T-helper 17 cell (primary cell): ENCODE results near the gene KCNJ1. TPM values are rescaled to one million over a fixed set of nuclear protein-coding genes. Genes with fewer than 3 reads are reported as not detected.

Experiments
- ATAC-seq: fragments of 150-1000 bp; cut with Tn5 transposase; 2 replicates; pipeline ENCODE4 v1.10.0; 2021; ENCODE audit warnings: mild to moderate bottlenecking, moderate library complexity
- DNase-seq, 3 donors: peaks; one replicate each; pipeline versions ENCODE4 v3.0.0 to v3.0.0-alpha.2; 2020 to 2021
- H3K9me3 ChIP-seq: one replicate; pipeline ENCODE4 v1.7.0; 2013; ENCODE audit warnings: low read length, mild to moderate bottlenecking; ENCODE audit not compliant: control insufficient read depth, poor library complexity, severe bottlenecking
- H3K27ac Mint-ChIP-seq: one replicate; pipeline ENCODE4 v1.8.0; 2022; ENCODE audit warnings: mild to moderate bottlenecking, moderate library complexity, mixed read lengths
- H3K27me3 Mint-ChIP-seq: one replicate; pipeline ENCODE4 v1.8.0; 2022; ENCODE audit warnings: mixed read lengths
- H3K36me3 Mint-ChIP-seq: one replicate; pipeline ENCODE4 v1.8.0; 2022; ENCODE audit warnings: low read depth, mixed read lengths
- H3K4me1 Mint-ChIP-seq: one replicate; pipeline ENCODE4 v1.8.0; 2022; ENCODE audit warnings: mild to moderate bottlenecking, mixed read lengths
- H3K4me3 Mint-ChIP-seq: one replicate; pipeline ENCODE4 v1.8.0; 2022; ENCODE audit warnings: mild to moderate bottlenecking, moderate library complexity, mixed read lengths
- total RNA-seq, 4 donors: library from RNA in 2 of 4; stranded (reverse) in 2 of 4; gene quantifications; one replicate each; pipeline ENCODE4 v1.2.3 and lab custom pipeline; 2022 to 2026

The KCNJ1 gene
- total RNA-seq, 2 donors from 2014 or later = 0.22 to 0.70 TPM

DNA sequence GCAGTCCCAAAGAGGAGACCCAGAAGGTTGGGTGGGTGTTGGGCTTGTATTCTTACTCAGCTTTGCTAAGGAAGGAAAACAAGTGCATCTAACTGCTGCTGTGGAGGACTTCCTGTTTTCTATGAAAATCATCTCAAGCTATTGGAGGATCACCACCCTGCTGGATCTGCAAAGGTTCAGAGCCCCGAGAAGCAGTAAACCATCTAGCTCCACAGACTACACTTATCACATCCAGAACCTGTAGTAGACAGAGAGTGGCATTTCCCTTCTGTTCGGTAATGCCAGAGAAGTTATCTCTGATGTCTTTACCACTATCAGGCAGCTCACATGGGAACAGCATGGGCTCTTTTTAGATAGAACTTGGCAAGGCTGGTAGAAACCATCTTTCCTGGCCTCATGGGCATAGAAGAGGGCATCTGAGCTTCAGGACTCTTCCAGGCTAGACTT lies 21.7 kb downstream of the KCNJ1 start:
- ATAC-seq (peak; percentile 62), DNase-seq (no peak)
- peak overlapping the region; percentile 87 for H3K27ac Mint-ChIP-seq
- no peaks in the 10 kb centered on the region for H3K9me3 ChIP-seq
- no peaks in the 10 kb centered on the region for H3K36me3 Mint-ChIP-seq
- H3K27me3 Mint-ChIP-seq = no peaks in the 10 kb centered on the region
- H3K4me1 Mint-ChIP-seq = peaks cover 58% of the 10 kb centered on the region
- peak overlapping the region; percentile 55 for H3K4me3 Mint-ChIP-seq

DNA sequence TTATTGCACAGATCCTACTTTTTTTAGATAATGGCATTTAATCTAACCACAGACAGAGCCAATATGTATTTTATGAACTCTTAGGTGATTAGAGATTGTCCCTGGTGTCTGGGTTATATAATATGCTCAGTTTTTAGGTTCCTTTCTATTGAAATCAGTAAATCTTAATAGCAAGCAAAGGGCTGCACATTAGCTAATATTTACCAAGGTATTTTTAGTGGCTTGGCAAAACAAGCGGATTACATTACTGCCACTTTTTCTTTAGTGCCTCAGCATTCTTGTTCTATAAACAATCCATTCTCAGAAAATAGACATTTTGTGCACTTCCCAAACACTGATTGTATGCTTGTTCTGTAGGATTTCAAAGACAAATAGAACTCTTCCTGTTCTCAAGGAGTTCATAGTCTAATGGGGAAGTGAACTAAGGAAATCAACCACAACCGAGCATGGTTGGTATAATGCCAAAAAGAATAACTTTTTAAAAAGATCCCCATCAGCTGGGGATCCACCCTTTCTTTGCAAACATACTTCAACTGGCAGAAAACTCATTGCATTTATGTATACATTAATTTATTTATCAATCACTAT lies 23.8 kb downstream of the KCNJ1 start:
- Mint-ChIP-seq H3K27ac (peak overlapping the region; percentile 53), H3K27me3 (no peaks in the 10 kb centered on the region), H3K4me1 (peaks cover 59% of the 10 kb centered on the region), H3K4me3 (no peak overlapping the region), H3K36me3 (no peaks in the 10 kb centered on the region)
- H3K9me3 ChIP-seq = no peaks in the 10 kb centered on the region
- ATAC-seq (no peak), DNase-seq (no peak)

DNA sequence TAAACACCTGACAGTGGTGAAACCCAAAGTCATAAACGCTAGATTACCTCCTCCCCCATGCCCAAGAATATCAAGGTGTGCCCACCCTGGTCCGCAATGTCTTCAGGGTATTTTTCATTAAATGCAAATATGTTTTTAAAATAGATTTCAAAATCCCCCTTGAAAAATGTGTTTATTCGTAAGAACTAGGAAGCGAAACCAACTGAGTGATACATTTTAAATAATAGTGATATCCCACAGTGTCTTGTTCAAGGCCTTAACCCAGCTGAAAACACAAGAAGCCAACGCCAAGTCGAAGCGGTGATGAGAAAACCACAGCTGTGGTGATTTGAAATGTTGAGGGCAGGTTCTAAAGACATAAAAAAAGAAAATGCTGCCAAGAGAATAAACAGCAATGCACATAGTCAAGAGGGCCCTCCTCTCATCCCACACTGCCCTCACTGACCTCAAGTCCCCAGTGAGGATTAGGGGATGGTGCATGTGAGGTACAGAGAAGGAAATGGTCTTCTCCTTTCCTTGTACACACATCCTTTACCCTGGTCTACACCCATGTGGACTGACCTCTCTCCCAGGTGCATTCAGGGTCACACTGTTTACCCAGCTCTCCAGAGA lies 25.5 kb downstream of the KCNJ1 start:
- DNase-seq (no peak), ATAC-seq (peak; percentile 48)

DNA sequence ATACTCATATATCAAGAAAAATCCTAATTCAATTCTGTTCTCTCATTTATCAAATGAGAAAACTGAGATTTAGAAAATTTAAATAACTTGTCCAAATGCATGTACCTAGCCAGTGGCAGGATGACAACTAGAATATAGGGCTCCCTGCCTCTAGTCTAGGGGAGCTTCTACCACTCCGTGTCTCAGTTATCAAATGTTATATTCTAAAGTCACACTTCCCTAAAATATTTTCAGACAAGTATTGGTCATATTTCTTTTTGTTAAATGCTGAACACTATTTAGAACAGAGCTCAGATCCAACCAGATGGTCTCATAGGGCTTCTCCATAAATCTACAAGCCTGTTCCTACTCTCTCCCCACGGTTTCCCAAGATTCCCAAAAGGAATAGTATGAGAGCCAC lies 26.3 kb downstream of the KCNJ1 start:
- H3K27ac Mint-ChIP-seq = peak overlapping the region; percentile 95
- no peaks in the 10 kb centered on the region for H3K36me3 Mint-ChIP-seq
- H3K4me3 Mint-ChIP-seq = peak overlapping the region; percentile 58
- H3K9me3 ChIP-seq = no peaks in the 10 kb centered on the region
- peaks cover 64% of the 10 kb centered on the region for H3K4me1 Mint-ChIP-seq
- ATAC-seq (no peak), DNase-seq (no peak)
- H3K27me3 Mint-ChIP-seq = no peaks in the 10 kb centered on the region

More for the DNA sequence above, 25.5 kb downstream of the KCNJ1 start:
- H3K9me3 ChIP-seq = no peaks in the 10 kb centered on the region
- no peaks in the 10 kb centered on the region for H3K36me3 Mint-ChIP-seq
- peak overlapping the region; percentile 95 for H3K27ac Mint-ChIP-seq
- peaks cover 67% of the 10 kb centered on the region for H3K4me1 Mint-ChIP-seq
- no peaks in the 10 kb centered on the region for H3K27me3 Mint-ChIP-seq
- peak overlapping the region; percentile 21 for H3K4me3 Mint-ChIP-seq

DNA sequence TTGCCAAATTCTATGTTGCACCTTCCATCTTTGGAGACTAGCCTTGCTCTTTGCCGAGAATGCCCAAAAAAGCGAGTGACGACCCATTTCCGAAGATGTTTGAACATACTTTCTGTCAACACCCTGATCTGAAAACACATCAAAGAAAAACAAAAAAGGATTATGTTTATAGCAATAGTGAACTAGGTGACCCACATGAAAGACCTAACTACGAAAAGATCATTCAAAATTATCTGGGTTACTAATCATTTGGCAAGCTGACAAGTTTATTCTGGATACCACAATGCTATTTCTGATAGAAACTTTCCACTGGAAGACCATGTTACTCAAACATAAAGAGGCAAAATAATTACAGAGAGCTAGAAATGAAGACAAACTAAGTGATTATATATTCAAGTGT lies 27.0 kb downstream of the KCNJ1 start:
- Mint-ChIP-seq H3K4me1 (peaks cover 58% of the 10 kb centered on the region), H3K4me3 (peak overlapping the region; percentile 62), H3K27ac (peak overlapping the region; percentile 95), H3K36me3 (no peaks in the 10 kb centered on the region), H3K27me3 (no peaks in the 10 kb centered on the region)
- no peaks in the 10 kb centered on the region for H3K9me3 ChIP-seq
- ATAC-seq (peak; percentile 86), DNase-seq (peak in 1 of 3 donors; percentile 19)

DNA sequence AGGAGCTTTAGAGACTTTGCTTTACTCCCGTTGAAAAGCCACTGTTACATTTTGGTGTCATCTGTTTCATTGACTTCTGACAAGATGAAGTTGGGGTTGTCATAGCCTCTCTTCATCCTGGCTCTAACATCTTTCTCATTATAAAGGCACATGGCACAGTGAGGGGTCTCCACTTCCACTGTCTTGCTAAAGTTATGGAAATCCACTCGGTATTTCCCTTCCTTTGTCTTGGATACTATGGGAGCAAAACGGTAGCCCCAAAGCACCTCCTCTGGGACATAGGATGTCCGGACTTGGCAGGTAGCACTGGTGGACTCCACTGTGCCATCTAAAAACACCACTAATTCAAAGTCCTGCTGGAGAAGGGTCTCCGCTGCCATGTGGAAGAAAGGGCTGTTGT lies 28.0 kb downstream of the KCNJ1 start:
- no peak overlapping the region for H3K4me3 Mint-ChIP-seq
- DNase-seq (no peak), ATAC-seq (no peak)
- peaks cover 51% of the 10 kb centered on the region for H3K4me1 Mint-ChIP-seq
- H3K9me3 ChIP-seq = no peaks in the 10 kb centered on the region
- H3K27me3 Mint-ChIP-seq = no peaks in the 10 kb centered on the region
- no peaks in the 10 kb centered on the region for H3K36me3 Mint-ChIP-seq
- peak overlapping the region; percentile 95 for H3K27ac Mint-ChIP-seq

DNA sequence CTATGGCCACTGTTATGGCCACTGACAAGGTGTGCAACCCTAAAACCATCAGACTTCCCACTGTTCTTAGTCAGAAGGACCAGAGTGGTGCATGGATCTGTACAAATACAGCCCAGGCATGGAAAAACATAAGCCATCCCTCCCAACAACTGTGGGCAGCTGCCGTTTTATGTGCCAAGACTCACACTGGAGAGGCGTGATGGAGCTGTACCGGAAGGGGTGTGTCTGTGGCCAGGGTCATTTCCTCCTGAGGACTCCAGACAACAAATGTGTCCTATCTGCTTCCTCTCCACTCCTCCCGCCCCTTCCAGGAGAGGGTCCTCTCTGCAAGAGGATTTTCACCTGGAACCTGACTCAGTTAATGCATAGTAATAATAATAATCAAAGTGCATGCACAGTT lies 29.5 kb downstream of the KCNJ1 start:
- H3K27me3 Mint-ChIP-seq = no peaks in the 10 kb centered on the region
- peak overlapping the region; percentile 8 for H3K4me3 Mint-ChIP-seq
- H3K4me1 Mint-ChIP-seq = peaks cover 44% of the 10 kb centered on the region
- H3K9me3 ChIP-seq = no peaks in the 10 kb centered on the region
- ATAC-seq (peak; percentile 24), DNase-seq (no peak)
- H3K27ac Mint-ChIP-seq = peak overlapping the region; percentile 95
- peaks cover 2% of the 10 kb centered on the region for H3K36me3 Mint-ChIP-seq

DNA sequence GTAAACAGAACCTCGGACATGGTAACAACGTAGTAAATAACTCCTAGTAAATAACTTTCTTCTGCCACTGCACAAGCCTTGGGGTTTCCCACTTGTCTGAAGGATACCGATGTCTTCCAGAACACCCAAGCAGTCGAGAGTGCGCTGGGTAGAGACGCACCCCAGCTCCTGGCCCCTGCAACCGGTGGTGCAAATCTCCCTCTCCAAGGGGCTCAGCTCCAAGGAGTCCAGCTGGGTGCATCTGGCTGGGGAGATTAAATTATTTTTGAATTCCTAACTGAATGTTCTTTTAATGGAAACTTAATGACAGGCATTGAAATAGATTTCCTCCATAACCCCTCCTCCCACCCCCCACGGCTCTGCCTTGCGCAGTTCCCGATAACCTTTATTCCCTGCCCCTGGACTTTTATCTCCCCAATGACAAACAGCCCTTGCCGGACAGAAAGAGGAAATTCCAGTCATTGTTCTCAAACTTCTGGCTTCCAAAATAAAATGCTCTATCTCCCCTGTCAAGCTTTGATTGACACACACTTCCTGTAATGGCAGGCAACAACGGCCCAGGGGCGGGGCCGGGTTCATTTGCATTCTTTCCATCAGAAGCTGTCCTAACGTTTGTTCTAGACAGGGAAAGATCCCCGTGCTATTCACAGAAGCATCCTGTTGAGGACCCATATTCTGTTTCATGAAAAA lies 31.2 kb downstream of the KCNJ1 start:
- peaks cover 38% of the 10 kb centered on the region for H3K4me1 Mint-ChIP-seq
- ATAC-seq (no peak), DNase-seq (no peak)
- no peak overlapping the region for H3K4me3 Mint-ChIP-seq
- H3K9me3 ChIP-seq = no peaks in the 10 kb centered on the region
- no peaks in the 10 kb centered on the region for H3K27me3 Mint-ChIP-seq
- H3K27ac Mint-ChIP-seq = peak overlapping the region; percentile 95
- H3K36me3 Mint-ChIP-seq = peaks cover 2% of the 10 kb centered on the region

DNA sequence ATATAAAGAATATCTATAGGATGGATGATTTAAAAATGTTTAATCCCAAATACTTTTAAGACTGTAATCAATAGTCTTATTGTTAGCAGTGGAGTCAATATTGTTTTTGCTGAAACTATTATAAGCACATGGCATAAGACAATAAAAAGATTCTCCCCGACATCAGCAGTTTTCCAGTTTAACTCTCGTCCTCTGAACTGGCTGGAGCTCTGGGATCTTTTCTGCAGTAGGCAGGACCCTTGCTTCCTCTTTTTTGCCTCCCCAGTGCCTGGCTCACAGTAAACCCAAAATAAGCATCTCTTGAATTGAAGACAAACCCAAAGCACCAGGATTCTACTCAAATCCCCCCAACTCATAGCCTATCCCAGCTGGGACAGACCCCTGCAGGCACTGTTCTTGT lies 32.9 kb downstream of the KCNJ1 start:
- no peak for ATAC-seq
- peak overlapping the region; percentile 70 for H3K27ac Mint-ChIP-seq
- peaks cover 39% of the 10 kb centered on the region for H3K4me1 Mint-ChIP-seq
- no peak overlapping the region for H3K4me3 Mint-ChIP-seq
- DNase-seq = no peak
- peaks cover 2% of the 10 kb centered on the region for H3K36me3 Mint-ChIP-seq
- H3K9me3 ChIP-seq = no peaks in the 10 kb centered on the region
- H3K27me3 Mint-ChIP-seq = no peaks in the 10 kb centered on the region

DNA sequence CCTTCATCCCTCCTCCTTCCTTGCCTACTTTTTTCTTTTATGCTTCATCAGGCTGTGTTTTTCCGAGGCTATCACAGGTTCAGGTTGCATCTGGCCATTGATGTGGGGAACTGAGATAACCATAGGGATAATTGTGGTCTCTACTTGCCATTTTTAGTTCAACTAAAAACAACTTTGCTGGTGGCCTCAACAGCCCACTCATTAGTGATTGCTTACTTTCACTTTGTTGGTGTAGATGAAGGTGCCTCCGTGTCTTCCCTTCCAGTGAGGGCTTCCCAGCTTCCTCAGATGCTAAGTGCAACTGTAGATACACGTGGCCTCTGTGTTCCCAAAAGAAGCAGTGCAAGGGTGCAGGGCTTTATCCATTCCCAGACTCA lies 35.0 kb downstream of the KCNJ1 start:
- H3K27ac Mint-ChIP-seq = peak overlapping the region; percentile 99

DNA sequence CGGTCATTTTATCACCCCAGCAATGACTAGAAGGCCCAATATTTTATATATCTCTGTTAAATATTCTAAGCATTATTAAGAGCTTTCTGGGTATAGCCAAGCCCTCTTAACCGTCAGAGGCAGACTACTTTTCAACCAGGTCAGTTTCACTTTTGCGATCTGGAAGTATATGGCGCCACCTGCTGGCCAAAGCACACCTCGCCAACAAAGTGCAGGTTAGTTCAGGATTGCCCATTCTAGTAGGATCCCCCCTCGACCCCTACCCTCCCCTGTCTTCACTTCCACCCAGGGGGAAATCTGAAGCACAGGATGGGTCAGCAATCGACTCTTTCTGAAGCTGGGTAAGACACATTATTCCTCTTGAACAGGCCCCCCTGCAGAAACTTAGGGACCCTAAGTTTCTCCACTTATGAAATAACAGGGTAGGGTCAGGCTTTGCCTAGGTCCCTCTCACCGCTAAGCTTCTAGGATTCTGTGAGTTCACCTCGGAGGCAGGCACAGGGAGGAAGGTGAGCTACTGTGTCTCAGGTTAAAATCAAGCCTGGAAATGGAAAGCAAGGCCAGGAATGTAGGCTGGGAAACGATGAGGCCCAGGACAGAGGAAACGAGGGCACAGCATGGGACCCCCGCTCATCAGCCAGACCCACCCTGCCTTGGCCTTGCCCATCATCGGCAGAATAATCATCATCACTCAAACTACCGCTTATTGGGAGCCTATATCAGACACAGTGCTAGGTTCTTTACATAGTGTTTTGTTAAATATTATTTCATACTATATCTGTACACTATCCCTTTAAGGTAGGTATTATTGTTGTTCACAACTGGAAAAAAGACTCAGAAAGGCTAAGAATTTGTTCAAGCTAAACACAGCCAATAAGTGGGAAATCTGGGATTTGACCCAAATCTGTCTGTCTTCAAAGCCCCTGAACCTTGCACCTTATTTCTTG lies 35.6 kb downstream of the KCNJ1 start:
- no peaks in the 10 kb centered on the region for H3K9me3 ChIP-seq
- H3K4me1 Mint-ChIP-seq = peaks cover 23% of the 10 kb centered on the region
- peak overlapping the region; percentile 99 for H3K27ac Mint-ChIP-seq
- H3K27me3 Mint-ChIP-seq = no peaks in the 10 kb centered on the region
- peak; percentile 74 to 86 (median 74) for DNase-seq
- peaks cover 2% of the 10 kb centered on the region for H3K36me3 Mint-ChIP-seq
- H3K4me3 Mint-ChIP-seq = peak overlapping the region; percentile 71
- peak; percentile 73 for ATAC-seq

More for the DNA sequence above, 35.0 kb downstream of the KCNJ1 start:
- Mint-ChIP-seq H3K4me3 (peak overlapping the region; percentile 71), H3K4me1 (peaks cover 25% of the 10 kb centered on the region), H3K27me3 (no peaks in the 10 kb centered on the region), H3K36me3 (peaks cover 2% of the 10 kb centered on the region)
- no peaks in the 10 kb centered on the region for H3K9me3 ChIP-seq
- DNase-seq (no peak), ATAC-seq (no peak)

DNA sequence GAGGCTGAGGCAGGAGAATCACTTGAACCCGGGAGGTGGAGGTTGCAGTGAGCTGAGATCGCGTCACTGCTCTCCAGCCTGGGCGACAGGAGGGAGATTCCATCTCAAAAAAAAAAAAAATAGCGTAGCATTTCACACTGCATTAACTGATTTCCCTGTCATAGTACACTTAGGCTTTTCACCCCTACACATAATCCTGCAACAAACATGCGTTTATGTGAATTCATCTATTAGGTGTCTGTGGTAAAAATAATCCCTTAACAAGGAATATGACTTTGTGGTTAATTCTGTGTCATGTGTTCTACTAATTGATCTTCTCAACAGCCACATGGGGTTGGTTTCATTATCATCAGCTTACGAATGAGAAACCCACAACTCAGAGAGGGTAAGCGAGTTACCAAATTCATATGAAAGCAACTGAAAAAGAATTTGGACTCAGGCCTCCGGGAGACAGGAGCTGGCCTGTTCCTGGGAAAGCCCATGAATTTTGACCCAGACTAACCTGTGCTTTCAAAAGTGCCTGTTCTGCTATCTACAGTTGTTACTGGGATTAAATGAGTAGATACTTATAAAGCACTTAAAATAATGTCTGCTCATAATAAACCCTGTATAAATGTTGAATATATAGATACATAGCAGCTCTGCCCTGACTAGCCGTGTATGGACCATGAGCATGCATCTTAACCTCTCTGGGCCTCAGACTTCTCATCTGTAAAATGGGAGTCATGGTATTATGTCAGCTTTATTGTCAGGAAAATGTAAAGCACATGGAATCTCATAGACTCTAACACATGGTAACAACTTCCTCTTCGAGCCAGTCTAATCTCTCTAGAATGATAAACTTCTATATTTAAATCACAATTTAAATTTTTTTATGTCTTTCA lies 36.6 kb downstream of the KCNJ1 start:
- H3K27me3 Mint-ChIP-seq = no peaks in the 10 kb centered on the region
- peak; percentile 85 for ATAC-seq
- no peak for DNase-seq
- H3K4me3 Mint-ChIP-seq = peak overlapping the region; percentile 64
- peaks cover 4% of the 10 kb centered on the region for H3K36me3 Mint-ChIP-seq
- peak overlapping the region; percentile 99 for H3K27ac Mint-ChIP-seq
- no peaks in the 10 kb centered on the region for H3K9me3 ChIP-seq
- peaks cover 23% of the 10 kb centered on the region for H3K4me1 Mint-ChIP-seq
